Upper lobe of left lung (tissue), 6 donors: Measurements from ENCODE around the gene LMBR1. TPM values are rescaled to one million over a fixed set of nuclear protein-coding genes. Genes with fewer than 3 reads are reported as not detected.

Experiments used
- ATAC-seq, 2 donors: fragments of 200-7000 bp; cut with Tn5 transposase; one replicate each; pipeline ENCODE4 v1.9.1; 2022; ENCODE audit warnings: mild to moderate bottlenecking in 2 of 2, moderate library complexity in 2 of 2; ENCODE audit not compliant: low FRiP score in 2 of 2
- DNase-seq, 2 donors: peaks; one replicate each; pipeline ENCODE4 v3.0.0-alpha.2; 2019 to 2020
- H3K27ac ChIP-seq, 4 donors: fragments of 200-600 bp; sonication (generic); one replicate each; pipeline ENCODE4 v1.5.1; 2016 to 2019
- H3K27me3 ChIP-seq, 4 donors: fragments of 200-600 bp; sonication (generic); one replicate each; pipeline ENCODE4 v1.5.1; 2017 to 2019
- H3K36me3 ChIP-seq, 4 donors: fragments of 200-600 bp; sonication (generic); one replicate each; pipeline ENCODE4 v1.5.1; 2016 to 2019
- H3K4me1 ChIP-seq, 4 donors: fragments of 200-600 bp; sonication (generic); one replicate each; pipeline ENCODE4 v1.5.1; 2018 to 2019
- H3K4me3 ChIP-seq, 4 donors: fragments of 200-600 bp; sonication (generic); one replicate each; pipeline ENCODE4 v1.5.1; 2017 to 2019; ENCODE audit warnings: mild to moderate bottlenecking in 2 of 4, moderate library complexity in 1 of 4
- H3K9me3 ChIP-seq, 4 donors: fragments of 200-600 bp; sonication (generic); one replicate each; pipeline ENCODE4 v1.5.1; 2018 to 2019
- EP300 ChIP-seq, 4 donors: sonication (generic); formaldehyde crosslinking; IDR thresholded peaks; one replicate each; pipeline ENCODE4 v1.5.1; 2017; ENCODE audit warnings: antibody characterized with exemption in 4 of 4, control low read depth in 2 of 4
- POLR2A ChIP-seq, 4 donors: fragments of 450-650 bp; IDR thresholded peaks; one replicate each; pipeline ENCODE4 v1.5.1; 2016 to 2017; ENCODE audit warnings: antibody characterized with exemption in 4 of 4, mild to moderate bottlenecking in 2 of 4
- POLR2AphosphoS5 ChIP-seq, 2 donors: sonication (generic); formaldehyde crosslinking; IDR thresholded peaks; one replicate each; pipeline ENCODE4 v1.5.1; 2017; ENCODE audit warnings: antibody characterized with exemption in 2 of 2
- WGBS, 2 donors: methylation state at CpG; one replicate each; pipeline ENCODE4 v1.1.5; 2017 to 2018; 5-methylcytosine and 5-hydroxymethylcytosine counted together
- total RNA-seq, 6 donors: library from RNA; depleted of rRNA in 4 of 6; stranded (reverse); fragments of >200 nt in 4 of 6; gene quantifications; one replicate each; pipeline versions ENCODE4 v1.1.0 to v1.2.1, GENCODE V29; 2016 to 2021
- TF ChIP-seq, protein P1 (sequence below), 6 experiments: fragments of 450-650 bp in 4 of 6; fragments of 200-600 bp in 2 of 6; sonication (generic) in 2 of 6; IDR thresholded peaks; one replicate each; pipeline ENCODE4 v1.5.1; 2016 to 2019; ENCODE audit warnings: antibody characterized with exemption in 6 of 6
- donor health status: DM: no; HTN: no; CAD: no; lungs with moderate emphysema.
- donor health status: DM: no; HTN: yes; CAD: no; lungs with severe emphysema.

Gene LMBR1
- total RNA-seq, 6 donors from 2014 or later = 58.6 to 159 (median 81.0) TPM

DNA sequence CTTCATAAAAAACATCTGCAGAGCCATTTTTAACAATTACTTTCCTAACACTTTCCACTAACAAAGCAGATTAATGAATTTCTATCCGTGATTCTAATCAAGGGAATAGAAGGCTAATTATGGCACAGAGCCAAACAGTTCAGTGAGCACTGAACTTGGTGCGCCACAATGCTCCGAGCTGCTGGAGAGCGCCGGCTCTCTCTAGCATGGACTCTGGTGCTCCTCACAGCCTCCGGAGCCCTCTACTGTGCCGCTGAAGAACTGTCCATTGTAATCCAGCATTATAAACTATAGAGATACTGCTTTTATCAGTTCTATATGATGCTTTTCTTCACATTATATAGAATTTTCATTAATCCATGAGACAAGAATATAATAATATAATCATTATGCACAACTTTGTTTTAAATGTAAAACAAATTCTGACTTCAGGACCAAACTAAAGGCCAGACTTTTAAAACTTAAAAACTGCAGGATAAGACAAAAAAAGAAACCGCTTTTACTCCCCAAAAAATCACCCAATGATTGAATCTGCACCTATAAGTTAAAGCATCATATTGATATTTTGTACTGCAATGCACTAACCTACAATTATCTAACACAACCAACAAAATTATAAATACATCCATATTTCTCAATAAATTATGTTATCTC, 128.8 kb downstream of the LMBR1 start:
- Histone ChIP-seq H3K4me1 (peaks cover 0 to 10% (median 3%) of the 10 kb centered on the region in 4 donors), H3K27ac (no peak overlapping the region), H3K9me3 (no peaks in the 10 kb centered on the region), H3K4me3 (no peak overlapping the region), H3K27me3 (no peaks in the 10 kb centered on the region), H3K36me3 (peaks cover 0 to 5% (median 0%) of the 10 kb centered on the region in 4 donors)
- ATAC-seq (peak; percentile 82 to 85), DNase-seq (peak; percentile 13 to 73)
- TF ChIP-seq, protein P1, sequence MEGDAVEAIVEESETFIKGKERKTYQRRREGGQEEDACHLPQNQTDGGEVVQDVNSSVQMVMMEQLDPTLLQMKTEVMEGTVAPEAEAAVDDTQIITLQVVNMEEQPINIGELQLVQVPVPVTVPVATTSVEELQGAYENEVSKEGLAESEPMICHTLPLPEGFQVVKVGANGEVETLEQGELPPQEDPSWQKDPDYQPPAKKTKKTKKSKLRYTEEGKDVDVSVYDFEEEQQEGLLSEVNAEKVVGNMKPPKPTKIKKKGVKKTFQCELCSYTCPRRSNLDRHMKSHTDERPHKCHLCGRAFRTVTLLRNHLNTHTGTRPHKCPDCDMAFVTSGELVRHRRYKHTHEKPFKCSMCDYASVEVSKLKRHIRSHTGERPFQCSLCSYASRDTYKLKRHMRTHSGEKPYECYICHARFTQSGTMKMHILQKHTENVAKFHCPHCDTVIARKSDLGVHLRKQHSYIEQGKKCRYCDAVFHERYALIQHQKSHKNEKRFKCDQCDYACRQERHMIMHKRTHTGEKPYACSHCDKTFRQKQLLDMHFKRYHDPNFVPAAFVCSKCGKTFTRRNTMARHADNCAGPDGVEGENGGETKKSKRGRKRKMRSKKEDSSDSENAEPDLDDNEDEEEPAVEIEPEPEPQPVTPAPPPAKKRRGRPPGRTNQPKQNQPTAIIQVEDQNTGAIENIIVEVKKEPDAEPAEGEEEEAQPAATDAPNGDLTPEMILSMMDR (IDR thresholded peaks at IDR 0.05) = peak; percentile 22 to 62 (median 47)
- TF ChIP-seq EP300 (IDR thresholded peaks at IDR 0.05) = no peak
- TF ChIP-seq POLR2AphosphoS5 (IDR thresholded peaks at IDR 0.05) = no peak
- 39 to 41% methylated on average over 8 of the region's 8 CpGs for WGBS, 2 donors

DNA sequence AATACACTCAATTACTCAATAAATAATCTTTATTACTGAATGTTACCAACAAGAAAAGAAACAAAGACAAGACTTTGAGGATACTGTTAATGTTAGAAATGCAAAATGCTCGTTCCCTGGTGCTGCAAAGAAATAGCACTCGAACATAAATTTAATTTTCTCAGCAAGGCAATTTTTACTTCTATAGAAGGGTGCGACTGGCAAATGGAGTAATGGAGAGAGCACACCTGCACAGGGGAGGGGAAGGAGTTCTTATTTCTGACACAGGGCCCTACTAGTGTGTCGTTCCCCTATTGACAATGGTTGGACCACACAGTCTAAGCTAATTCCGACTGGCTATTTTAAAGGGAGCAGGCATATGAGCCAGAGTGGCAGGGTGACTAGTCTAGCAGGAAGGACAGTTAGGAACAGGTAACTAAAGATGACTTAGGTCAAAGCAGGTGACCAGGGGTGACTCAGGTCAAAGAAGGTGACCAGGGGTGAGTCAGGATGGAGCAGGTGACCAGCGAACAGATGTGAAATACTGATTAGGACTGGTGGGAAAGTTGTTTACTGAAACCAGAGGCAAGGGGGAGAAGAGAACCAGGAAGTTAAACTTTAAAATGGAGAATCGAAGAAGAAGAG, 133.3 kb downstream of the LMBR1 start:
- ATAC-seq (no peak), DNase-seq (no peak)
- Histone ChIP-seq H3K4me3 (no peak overlapping the region), H3K36me3 (peaks cover 0 to 11% (median 0%) of the 10 kb centered on the region in 4 donors), H3K4me1 (peaks cover 0 to 4% (median 0%) of the 10 kb centered on the region in 4 donors), H3K9me3 (no peaks in the 10 kb centered on the region), H3K27me3 (no peaks in the 10 kb centered on the region), H3K27ac (no peak overlapping the region)
- no peak for TF ChIP-seq EP300 (IDR thresholded peaks at IDR 0.05)
- TF ChIP-seq POLR2A (IDR thresholded peaks at IDR 0.05) = no peak
- TF ChIP-seq, protein P1 (IDR thresholded peaks at IDR 0.05) = no peak
- TF ChIP-seq POLR2AphosphoS5 (IDR thresholded peaks at IDR 0.05) = no peak
- 92 to 97% methylated on average over 7 of the region's 7 CpGs for WGBS, 2 donors

DNA sequence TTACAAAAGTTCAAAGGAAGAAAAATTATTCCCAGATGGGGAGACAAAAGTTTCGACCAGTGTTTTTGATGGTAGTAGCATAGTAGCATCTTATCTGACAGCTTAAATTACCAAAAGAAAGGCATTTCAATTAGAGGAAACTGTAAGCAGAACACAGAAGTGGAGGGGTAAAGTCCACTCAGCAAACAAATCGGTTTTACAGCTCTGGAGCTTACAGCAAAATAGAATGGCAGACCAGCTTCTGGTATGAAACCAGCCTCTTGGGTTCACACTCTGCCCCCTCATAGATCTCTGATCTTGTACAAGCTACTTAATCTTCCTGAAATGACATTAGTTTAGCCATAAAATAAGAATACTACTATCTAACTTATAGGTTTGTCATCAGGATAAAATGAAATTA, 133.8 kb downstream of the LMBR1 start:
- Histone ChIP-seq H3K4me3 (no peak overlapping the region), H3K27me3 (no peaks in the 10 kb centered on the region), H3K9me3 (no peaks in the 10 kb centered on the region), H3K27ac (no peak overlapping the region), H3K4me1 (peaks cover 0 to 4% (median 0%) of the 10 kb centered on the region in 4 donors), H3K36me3 (peaks cover 0 to 11% (median 0%) of the 10 kb centered on the region in 4 donors)
- ATAC-seq = no peak
- 95 to 96% methylated on average over 2 of the region's 2 CpGs for WGBS, 2 donors
- TF ChIP-seq EP300 (IDR thresholded peaks at IDR 0.05) (no peak), POLR2AphosphoS5 (IDR thresholded peaks at IDR 0.05) (no peak), POLR2A (IDR thresholded peaks at IDR 0.05) (no peak)
- TF ChIP-seq, protein P1 (IDR thresholded peaks at IDR 0.05) = no peak
- no peak for DNase-seq

DNA sequence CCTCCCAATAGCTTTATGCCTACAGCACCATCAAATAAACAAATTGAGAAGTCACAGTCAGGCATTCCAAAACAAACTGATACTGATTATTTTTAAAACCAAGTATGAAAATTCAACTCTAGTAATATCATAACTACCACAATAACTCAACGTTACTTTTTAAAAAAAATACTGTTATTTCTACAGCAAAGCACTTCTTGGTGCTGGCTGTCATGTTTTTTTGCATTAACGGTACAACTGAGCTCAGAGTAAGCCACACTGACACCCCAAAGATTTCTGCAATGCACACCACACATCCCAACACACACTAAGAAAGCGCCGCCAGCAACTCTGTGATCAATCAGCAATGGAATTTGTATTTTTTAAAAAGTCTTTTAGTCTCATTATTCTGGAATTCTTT, 138.8 kb downstream of the LMBR1 start:
- peaks cover 0 to 13% (median 0%) of the 10 kb centered on the region in 4 donors for H3K36me3 ChIP-seq
- H3K4me1 ChIP-seq = no peaks in the 10 kb centered on the region
- TF ChIP-seq EP300 (IDR thresholded peaks at IDR 0.05) (no peak), POLR2A (IDR thresholded peaks at IDR 0.05) (no peak), POLR2AphosphoS5 (IDR thresholded peaks at IDR 0.05) (no peak)
- TF ChIP-seq, protein P1 (IDR thresholded peaks at IDR 0.05) = no peak
- ATAC-seq = no peak
- H3K9me3 ChIP-seq = no peaks in the 10 kb centered on the region
- DNase-seq = no peak
- H3K27ac ChIP-seq = no peak overlapping the region
- H3K4me3 ChIP-seq = no peak overlapping the region
- no peaks in the 10 kb centered on the region for H3K27me3 ChIP-seq
- WGBS, 2 donors = 80 to 89% methylated on average over 4 of the region's 4 CpGs
